Inflammatory macrophage treated with lipopolysaccharide for 4 hours (primary cell): Measurements from ENCODE around the gene GMDS.

ENCODE experiments used
- DNase-seq: peaks from one replicate; pipeline ENCODE4 v3.0.0-alpha.2; 2020

GMDS gene

DNA sequence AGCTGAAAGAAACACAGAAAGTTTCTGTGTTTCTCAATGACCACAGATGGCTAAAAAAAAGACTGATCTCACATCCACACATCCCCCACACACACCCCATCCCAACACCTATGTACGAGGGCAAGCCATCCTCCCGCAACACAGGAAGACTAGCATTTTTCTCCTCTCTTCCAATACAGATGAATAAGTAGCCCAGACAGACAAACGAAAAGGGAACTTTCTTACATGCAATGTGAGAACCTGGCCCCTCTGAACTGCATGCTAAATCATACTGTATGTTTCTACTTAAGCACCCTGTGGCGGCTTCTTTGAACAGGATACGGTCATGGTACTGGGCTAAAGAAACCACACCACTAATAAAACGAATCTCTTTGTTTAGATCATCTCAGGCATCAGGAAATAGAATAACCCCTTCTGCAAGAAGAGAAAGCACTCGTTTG, 116.2 kb downstream of the GMDS start:
- DNase-seq: no peak

DNA sequence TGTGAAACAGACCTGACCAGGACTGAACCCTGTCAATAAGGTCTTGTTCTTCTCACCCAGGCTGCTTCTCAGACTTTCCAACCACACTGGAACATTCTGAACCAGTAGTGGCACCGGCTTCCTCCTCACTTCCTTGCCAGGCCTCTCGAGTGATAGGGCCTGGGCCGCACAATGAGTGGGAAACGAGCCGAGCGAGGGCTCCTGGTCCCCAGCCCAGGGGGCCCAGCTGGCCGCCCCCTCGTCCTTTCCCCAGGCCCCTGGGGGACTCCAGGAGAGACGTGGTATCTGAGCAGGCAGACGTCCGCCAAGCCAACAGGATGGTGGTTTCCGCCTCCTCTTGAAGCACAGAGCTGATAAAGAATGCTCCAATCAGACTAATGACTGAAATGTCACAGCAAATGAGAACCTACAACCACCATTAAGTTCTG, 117.9 kb downstream of the GMDS start:
- DNase-seq: no peak

DNA sequence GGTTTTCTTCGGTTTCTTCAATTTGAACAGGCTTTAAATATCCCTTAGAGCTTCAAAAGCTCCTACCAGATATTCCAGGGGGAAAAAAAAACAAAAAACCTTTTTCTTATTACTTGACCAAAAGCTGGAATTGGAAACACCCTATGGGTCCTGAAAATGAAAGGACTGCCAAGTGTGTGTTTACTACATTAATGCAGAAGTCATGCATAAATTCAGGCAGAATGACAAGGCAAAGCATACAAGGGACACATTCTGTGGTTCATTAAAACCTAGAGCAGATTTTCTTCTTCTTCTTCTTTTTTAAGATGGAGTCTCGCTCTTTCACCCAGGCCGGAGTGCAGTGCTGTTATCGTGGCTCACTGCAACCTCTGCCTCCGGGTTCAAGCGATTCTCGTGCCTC, 119.1 kb downstream of the GMDS start:
- DNase-seq: peak; percentile 18

DNA sequence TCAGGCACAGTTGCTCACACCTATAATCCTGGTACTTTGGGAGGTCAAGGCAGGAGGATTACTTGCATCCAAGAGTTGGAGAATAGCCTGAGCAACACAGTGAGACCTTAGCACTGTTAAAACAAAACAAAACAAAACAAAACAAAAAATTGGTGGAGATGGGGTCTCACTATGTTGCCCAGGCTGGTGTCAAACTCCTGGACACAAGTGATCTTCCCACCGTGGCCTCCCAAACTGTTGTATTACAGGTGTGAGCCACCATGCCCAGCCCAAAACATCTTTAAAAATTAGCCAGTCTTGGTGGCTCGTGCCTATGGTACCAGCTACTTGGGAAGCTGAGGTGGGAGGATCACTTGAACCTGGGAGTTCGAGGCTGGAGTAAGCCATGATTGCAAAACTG, 120.2 kb downstream of the GMDS start:
- DNase-seq: no peak

DNA sequence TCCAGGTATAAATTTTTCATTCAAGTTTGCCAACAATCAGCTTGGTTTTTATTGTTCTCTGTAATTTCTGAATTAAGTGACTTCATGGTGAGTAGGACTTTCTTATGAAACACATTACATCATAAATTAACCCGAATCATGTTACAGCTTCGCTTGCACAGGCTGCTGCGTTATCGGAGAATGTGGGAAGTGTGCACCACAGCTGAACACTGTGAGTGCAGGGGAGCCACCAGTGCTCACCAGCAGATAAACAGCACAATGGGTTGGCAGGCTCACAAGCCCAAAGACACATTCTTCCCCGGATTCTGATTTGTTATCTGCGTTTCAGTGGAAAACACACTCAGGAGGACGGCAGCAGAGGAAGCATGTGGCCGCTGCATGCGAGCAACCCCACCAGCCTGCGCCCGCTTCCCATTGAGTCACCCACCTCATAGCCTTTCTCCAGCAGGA, 121.1 kb downstream of the GMDS start:
- peak; percentile 48 for DNase-seq

DNA sequence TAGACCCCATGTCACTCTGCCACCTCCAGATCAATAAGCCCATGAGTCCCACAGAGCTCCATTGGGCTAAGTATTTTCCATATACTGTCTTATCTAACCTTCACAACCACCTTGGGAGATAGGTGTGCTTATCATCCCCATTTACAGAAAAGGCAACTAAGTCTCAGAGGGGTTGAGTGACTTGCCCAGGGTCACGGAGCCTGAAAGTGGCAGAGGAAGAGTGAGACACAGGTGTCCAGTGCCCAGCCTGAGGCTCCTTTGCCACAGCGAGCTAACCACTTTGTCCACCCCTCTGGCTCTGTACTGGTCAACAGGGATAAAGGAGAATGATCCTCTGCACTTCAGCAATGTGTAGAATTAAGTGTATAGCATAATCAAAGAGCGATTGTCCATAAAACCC, 124.5 kb downstream of the GMDS start:
- no peak for DNase-seq

DNA sequence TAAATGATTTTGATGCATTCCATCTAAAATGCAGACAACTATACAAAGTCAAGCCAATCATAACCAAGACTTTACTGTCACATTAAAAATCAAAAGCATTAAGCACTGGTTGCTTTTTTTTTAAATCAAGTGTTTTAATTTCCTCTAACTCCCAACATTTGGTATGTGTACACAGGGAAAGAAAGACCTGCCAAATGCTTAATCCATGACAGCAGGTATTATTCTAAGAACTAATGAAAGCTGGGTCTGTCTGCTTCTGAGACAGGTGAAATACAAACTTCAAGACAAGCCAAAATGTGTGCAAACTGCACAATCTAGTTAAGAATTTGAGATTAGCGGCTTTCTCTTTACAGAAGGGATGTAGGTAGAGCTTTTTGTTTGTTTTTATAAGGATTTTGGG, 126.1 kb downstream of the GMDS start:
- no peak for DNase-seq

DNA sequence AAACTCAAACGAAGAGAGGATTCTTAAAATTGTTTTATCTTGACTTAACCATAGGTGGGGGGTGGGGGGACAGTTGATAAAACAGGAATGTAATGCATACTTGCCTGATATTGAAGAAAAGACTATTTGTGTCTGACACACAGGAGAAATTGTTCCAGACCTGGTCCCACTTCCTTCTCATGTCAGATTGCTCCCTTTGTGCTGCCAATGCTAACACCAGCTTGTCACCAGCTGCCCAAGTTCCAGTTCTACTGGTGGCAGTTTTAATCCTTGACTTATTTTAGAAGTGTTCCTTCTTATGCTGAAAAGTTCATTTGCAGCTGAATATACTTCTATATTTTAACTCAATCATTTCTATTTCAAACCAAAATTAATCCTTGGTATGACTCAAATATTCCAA, 127.3 kb downstream of the GMDS start:
- no peak for DNase-seq

DNA sequence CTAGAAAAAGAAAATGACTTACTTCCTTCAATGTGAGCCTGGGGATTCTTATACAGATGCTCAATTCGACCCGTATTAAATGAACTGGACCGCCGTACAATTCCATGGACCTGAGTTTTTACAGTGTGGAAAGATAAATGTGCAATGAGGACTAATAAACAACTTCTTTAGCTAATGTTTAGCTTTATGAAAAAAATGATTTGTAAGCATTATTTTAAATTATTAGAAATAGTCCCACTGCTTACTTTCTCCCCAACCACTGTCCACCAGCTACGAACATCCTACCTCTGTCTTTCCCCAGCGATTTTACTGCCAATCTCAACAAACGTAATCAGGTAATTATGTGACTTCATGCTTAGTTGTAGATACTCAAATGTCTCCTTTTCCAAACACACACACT, 128.0 kb downstream of the GMDS start:
- no peak for DNase-seq

DNA sequence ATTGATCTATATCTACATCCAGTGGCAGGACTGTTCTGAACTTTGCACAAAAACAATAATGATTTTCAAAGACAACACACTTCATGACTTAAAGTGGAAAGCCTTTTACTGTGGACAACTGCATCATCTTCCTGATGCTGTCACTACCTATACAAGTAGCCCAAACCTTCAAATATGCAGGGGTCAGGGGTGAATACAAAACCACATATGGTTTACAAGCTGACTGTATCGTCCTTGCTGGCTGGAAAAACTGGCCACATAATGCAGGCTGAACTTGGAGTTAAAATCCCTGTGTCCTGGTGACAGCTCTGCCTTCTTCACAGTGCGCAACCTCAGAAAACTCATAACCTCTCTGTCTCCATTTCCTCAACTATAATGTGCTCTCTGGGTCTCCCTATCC, 128.9 kb downstream of the GMDS start:
- no peak for DNase-seq

DNA sequence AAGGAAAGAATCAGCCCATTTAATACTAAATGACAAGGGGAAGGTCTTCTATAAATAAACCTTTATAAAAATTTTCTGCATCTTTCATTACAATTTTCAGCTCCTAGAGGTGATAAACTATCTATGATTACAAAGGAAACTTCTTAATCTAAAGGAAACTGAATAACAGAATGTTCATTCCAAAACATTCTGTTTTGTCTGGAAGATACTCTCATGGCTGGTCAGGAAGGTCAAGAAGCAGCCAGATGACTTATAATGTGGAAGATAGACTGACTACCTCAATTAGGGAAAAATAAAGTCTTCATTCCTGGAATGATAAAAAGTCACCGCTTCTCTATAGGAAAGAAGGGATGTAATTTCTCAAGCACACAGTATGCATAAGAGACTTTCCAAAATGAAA, 131.3 kb downstream of the GMDS start:
- no peak for DNase-seq

DNA sequence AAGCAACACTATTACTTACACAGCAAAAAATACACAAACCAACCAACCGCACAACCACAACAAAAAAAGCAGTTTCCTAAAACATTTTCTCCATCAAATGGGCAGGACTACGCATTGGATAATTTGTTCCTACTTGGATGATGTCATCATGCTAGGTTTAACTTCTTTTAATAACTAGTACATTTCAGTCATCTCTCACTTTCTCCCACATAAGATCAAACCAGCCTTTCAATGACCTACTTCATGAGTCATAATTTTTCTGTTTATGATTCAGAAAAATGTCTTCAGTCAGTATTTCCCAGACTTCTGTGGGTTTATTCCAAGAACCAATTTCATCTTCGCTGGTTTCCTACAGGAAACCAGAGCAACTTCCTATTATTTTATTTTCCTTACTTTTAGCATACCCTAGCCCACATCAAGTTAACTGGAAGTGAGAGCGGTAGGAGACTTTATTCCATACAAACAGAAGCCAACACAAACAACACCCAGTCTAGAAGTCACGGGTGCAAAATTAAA, 134.2 kb downstream of the GMDS start:
- DNase-seq: peak; percentile 69

DNA sequence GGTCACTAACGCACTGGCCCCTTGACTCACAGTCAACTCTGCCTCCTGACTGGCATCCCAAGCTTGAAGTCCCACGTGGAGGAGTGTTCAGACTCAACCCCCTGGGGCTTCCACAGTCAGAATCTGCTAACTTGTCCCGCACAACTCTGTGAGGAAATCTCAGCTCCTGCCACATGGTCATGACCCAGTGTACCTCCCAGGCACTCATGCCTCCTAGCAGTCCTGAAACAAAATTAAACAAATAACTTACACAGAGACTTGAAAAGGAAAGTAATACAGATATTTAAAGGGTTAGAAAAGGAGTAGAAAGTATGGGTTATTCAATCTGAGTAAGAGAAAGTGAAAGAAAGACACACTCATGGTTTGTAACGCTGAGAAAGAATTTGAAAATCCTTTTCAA, 134.9 kb downstream of the GMDS start:
- DNase-seq: peak; percentile 29

DNA sequence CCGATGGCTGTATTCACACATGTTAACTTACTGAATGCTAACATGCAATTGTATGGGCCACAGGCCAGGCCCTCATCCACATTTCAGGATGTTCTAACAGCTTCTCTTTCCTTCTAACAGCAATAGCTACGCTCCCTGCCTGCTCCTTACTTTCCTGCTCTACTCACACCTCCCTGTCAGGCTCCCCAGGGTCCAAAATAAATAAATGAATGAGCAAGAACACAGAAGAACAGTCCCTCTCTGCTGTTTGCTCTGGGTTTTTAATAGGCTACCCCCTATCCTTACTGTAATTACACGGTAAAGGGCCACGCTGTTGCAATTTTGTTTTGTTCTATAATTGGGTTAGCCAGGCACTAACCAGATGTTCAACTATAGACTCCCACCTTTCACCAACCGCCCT, 135.6 kb downstream of the GMDS start:
- no peak for DNase-seq

DNA sequence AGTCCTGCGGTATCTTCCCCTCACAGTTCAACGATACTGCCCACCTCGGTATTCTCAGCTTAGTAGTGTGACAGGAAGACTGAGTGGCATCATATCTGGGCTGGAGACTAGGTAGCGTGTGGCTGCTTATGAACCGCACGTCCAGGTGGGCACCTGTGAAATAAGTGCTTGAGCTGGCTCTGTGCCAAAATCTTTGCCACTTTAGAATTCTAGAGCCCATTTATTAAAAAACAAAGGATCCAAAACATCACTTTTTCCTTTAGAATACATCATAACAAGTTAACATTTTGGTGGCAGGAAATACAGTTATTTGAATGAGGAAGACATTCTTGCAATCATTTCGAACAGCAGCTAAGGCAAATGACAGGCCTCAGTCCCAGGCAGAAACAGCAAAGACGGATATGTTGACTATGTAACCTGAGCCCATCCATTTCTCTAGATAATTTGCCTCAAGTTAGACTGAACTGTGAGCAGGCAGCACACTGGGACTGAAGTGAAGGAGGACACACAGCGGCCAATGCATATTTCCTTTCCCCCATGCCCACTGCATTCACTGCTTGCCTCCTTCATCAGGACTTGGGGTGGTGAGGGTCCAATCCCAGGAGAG, 136.6 kb downstream of the GMDS start:
- no peak for DNase-seq

DNA sequence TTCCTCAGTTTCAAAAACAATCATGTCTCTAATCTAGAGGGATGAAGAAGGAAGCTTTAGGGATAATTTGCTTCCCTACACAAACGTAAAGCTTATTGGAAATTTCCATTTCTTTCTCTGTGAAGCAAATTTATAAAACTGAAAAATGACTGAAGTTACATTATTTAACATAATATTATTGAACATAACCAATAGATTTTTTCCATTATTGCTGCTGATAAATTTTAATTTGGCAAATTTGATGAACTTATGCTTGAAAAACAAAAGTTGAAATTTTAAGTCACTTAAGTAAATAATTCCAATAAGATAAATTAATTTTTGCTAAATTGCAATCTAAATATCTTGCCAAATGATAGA, 140.9 kb downstream of the GMDS start:
- DNase-seq: no peak

DNA sequence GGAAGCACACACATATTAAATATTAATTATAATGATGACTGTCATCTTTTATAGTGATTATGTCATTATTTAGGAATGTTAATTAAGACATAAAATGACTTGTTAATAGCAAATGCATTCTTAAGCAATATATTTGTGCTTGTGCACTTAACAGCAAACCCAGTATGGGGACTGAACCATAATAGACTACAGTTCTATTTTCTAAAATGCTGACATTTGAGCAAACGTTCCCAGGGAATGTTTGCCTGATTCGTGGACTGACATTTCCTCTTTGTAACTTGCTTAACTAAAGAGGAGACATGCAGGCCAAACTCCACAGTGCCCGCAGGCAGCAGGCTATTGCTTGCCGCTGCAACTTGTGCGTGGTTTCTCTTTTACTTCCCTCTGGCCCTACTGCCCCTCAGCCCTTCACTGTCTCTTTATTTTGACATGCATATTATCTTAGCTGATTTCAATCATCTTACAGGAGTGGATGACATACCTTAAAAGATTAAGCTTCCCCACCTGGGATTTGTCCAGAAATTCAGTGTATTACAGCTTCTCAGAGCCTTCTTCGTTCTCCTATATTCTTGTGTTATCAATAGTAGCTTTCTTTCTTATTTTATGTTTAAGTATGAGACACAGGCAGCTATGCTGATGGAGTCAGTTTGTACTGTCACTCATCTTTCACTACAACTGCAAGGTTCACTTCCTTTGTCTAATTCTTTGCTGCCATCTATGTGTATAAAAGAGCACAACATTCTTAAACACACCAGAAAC, 141.5 kb downstream of the GMDS start:
- DNase-seq: peak; percentile 70

DNA sequence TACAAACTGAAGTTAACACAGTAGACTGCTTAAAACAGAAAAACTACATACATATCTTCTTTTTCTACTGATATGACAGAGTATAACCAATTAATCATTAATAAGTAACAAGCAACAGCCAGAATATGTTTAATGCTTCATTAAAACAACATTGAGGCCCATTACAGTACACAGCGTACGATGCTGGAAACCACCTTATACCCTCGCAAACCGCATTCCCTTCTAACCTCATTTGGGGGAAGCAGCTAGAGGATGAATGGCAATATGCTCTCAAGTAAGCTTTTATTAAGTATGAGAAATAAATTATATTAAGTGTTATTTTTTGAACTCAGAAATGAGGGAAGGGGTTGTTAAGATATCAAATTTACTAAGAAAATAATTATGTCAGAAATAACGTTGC, 142.4 kb downstream of the GMDS start:
- DNase-seq: no peak

DNA sequence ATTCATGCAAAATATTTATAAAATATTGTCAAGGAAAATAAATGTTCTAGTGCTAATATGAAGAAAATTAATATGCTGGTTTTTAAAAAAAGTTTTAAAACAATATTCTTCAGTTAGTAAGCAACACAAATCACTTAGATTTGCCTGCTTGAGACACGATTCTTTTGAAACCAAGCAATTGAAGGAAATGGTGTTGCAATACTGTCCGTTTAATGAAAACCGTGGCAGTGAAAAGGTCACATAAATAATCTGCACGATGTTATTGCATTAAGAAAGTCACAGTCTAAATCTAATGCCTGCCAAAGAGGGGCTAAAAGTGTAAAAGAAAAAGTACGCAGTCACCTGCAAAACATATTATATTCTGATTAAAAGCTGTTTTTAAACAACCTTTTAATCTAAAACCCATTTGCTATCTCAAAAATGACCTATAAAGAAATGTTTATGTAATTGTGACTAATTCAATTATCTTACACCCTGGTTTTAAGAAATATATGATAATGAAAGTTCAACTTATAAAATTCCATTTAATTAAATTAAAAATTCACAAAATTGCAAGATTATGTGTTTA, 143.0 kb downstream of the GMDS start:
- DNase-seq: peak; percentile 47

DNA sequence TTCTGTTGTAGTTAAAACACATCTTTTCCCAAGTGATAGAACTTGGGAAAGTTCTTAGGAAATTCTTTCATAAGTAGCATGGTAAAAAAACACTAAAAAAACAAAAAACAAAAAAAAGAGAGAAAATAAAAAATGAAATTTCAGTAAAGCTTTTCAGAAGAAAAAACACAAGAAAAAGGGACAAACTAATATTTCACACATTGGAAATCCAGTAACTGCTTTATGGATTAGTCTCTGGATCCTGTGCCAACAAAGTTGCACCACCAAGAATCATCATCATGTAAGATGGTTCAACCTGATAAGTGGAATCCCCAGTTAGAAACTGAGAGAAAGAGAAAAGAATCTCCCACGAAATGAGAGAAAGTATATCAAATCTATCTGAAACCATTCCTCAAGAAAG, 144.2 kb downstream of the GMDS start:
- DNase-seq: no peak

DNA sequence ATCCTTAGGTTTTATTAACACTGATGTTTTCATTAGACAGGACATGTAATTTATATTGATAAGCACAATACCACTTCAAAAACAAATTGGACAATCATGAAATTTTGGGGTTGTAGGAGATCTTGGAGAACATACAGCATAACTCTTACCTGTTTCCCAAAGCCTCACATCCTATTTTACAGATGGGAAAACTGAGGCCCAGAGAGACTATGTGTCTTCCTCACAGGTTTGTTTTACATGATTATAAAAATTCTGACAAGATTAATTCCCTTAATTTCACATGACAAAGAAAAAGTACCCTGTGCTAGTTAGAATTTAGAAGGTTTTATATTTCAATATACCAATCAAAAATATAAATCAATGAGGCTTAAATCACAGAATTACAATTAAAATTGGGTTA, 145.5 kb downstream of the GMDS start:
- DNase-seq: no peak

DNA sequence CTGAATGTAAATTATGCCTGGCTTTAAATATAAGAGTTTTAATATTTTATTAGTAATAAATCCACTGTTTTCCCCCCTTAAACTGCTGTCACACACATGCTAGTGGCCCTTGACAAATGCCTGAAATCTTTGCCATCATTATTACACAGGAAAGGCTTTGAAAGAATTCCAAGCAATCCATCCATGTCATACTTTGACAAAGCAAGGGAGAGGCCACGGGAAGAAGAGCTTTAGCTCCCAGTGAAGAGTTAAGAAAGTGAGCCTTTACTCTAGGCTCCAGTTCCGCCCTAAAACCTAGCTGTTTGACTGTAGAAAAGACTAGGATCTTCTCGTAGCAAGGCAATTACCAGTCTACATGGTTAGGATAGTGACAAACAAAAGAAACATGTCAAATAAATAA, 147.9 kb downstream of the GMDS start:
- no peak for DNase-seq

DNA sequence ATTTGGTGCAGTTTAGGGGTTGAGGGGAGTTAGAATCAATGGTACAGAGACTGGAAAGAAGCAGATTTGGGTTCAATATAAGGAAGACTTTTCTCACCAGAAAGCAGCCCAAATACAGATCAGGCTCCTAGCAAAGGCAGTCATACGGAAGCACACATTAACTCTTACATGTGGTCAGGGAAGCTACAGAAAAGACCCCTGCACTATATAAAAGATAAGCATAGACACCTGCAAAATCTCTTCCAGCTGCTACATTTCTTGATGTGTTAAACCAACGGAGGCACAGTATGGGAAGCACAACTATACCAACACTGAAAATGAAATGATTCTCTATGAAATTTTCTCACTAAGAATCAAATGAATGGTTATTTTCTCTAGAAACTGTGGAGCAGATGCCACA, 150.8 kb downstream of the GMDS start:
- no peak for DNase-seq

DNA sequence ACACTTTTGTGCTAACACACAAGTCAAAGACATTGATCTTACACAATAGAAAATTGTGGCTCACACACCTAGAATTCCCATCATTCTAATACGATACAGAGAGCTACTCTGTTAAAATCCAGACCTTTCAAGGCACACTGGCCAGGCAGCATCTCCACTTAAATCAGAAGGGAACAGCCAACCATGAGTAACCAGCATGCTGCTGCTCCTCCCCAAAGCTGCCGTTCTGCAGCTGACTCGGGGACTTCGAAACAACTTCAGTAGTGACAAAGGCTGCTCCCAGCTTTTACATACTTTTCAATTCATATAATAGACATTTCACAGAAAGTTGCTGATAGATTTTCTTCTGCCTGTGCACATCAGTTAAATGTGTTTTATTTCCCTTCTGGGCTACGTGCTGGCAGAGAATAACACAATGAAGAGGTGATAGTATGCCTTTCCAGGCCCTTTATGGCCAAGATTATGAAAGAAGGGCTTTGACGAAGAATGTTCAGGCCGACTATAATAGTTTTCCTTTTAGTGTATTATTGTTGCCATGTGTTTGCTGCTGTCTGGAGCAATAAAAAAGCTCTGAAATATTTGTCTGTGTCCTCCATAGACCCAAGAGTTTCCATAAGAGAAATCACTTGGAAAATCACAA, 159.0 kb downstream of the GMDS start:
- no peak for DNase-seq
